Neuronal stem cell (in vitro differentiated cells): ENCODE results near the gene DESI1. TPM values are rescaled to one million over a fixed set of nuclear protein-coding genes. Genes with fewer than 3 reads are reported as not detected.

Experiments
- DNase-seq: peaks from one replicate; pipeline ENCODE4 v3.0.0-alpha.2; 2013; ENCODE audit warnings: low spot score
- H2AFZ ChIP-seq: one replicate; pipeline ENCODE4 v1.6.1; 2013; ENCODE audit warnings: mild to moderate bottlenecking, low read length, inconsistent platforms
- H2AK5ac ChIP-seq: 2 replicates; pipeline ENCODE4 v1.6.1; 2013; ENCODE audit warnings: low read depth, mild to moderate bottlenecking, inconsistent platforms, low read length, moderate library complexity, mixed read lengths
- H2BK120ac ChIP-seq: 2 replicates; pipeline ENCODE4 v1.6.1; 2013; ENCODE audit warnings: low read depth, mild to moderate bottlenecking, inconsistent platforms, low read length, moderate library complexity, mixed read lengths
- H2BK12ac ChIP-seq: one replicate; pipeline ENCODE4 v1.6.1; 2013; ENCODE audit warnings: low read length, inconsistent platforms
- H2BK15ac ChIP-seq: 2 replicates; pipeline ENCODE4 v1.6.1; 2013; ENCODE audit warnings: mild to moderate bottlenecking, low read length, inconsistent platforms, mixed read lengths
- H2BK5ac ChIP-seq: one replicate; pipeline ENCODE4 v1.6.1; 2013; ENCODE audit warnings: inconsistent platforms, mild to moderate bottlenecking, low read length, moderate library complexity
- H3K14ac ChIP-seq: one replicate; pipeline ENCODE4 v1.6.1; 2013; ENCODE audit warnings: low read length, inconsistent platforms
- H3K18ac ChIP-seq: 2 replicates; pipeline ENCODE4 v1.6.1; 2013; ENCODE audit warnings: low read length, inconsistent platforms
- H3K23ac ChIP-seq: 2 replicates; pipeline ENCODE4 v1.6.1; 2013; ENCODE audit warnings: low read depth, mild to moderate bottlenecking, mixed read lengths, low read length, inconsistent platforms; ENCODE audit not compliant: poor library complexity
- H3K27ac ChIP-seq: replicated peaks from 3 replicates; pipeline ENCODE4 v1.5.1; 2013; ENCODE audit warnings: low read length, inconsistent platforms
- H3K27me3 ChIP-seq, 3 experiments: 2 replicates each; pipeline ENCODE4 v1.6.1; 2013; ENCODE audit warnings: low read length in 3 of 3, mild to moderate bottlenecking in 2 of 3, inconsistent platforms in 1 of 3, low read depth in 1 of 3, mixed read lengths in 1 of 3, moderate library complexity in 1 of 3; ENCODE audit not compliant: control insufficient read depth in 3 of 3, insufficient read depth in 3 of 3
- H3K36me3 ChIP-seq, 2 donors: replicated peaks in 1 of 2; 2 replicates each; pipeline ENCODE4 v1.6.1; 2013; ENCODE audit warnings: low read length in 2 of 2; ENCODE audit not compliant: control insufficient read depth in 2 of 2, insufficient read depth in 2 of 2
- H3K4ac ChIP-seq: 2 replicates; pipeline ENCODE4 v1.6.1; 2013; ENCODE audit warnings: inconsistent platforms, mild to moderate bottlenecking, low read length, moderate library complexity
- H3K4me1 ChIP-seq, 2 donors: 1 replicate in 1 of 2; 2 replicates in 1 of 2; pipeline ENCODE4 v1.6.1; 2013; ENCODE audit warnings: low read length in 2 of 2, low read depth in 1 of 2; ENCODE audit not compliant: control insufficient read depth in 2 of 2, insufficient read depth in 1 of 2
- H3K4me2 ChIP-seq: one replicate; pipeline ENCODE4 v1.6.1; 2013; ENCODE audit warnings: mild to moderate bottlenecking, low read length, inconsistent platforms; ENCODE audit not compliant: insufficient read depth, poor library complexity, severe bottlenecking
- H3K4me3 ChIP-seq, 2 donors: 2 replicates each; pipeline ENCODE4 v1.5.1; 2013; ENCODE audit warnings: low read length in 2 of 2, mild to moderate bottlenecking in 2 of 2, inconsistent platforms in 1 of 2, moderate library complexity in 1 of 2
- H3K79me1 ChIP-seq: one replicate; pipeline ENCODE4 v1.6.1; 2013; ENCODE audit warnings: low read depth, mild to moderate bottlenecking, inconsistent platforms, low read length, moderate library complexity
- H3K9ac ChIP-seq: one replicate; pipeline ENCODE4 v1.6.1; 2013; ENCODE audit warnings: mild to moderate bottlenecking, low read depth, low read length, inconsistent platforms; ENCODE audit not compliant: poor library complexity
- H3K9me3 ChIP-seq, 2 donors: replicated peaks in 1 of 2; 2 replicates each; pipeline versions ENCODE3 to v1.6.1; 2013; ENCODE audit warnings: low read length in 2 of 2, mild to moderate bottlenecking in 2 of 2, inconsistent platforms in 1 of 2, low read depth in 1 of 2, mixed read lengths in 1 of 2, moderate library complexity in 1 of 2; ENCODE audit not compliant: control insufficient read depth in 2 of 2, insufficient read depth in 1 of 2
- H4K8ac ChIP-seq: one replicate; pipeline ENCODE4 v1.6.1; 2013; ENCODE audit warnings: low read depth, mild to moderate bottlenecking, inconsistent platforms, low read length, moderate library complexity
- H4K91ac ChIP-seq: one replicate; pipeline ENCODE4 v1.6.1; 2013; ENCODE audit warnings: low read length, low read depth, mild to moderate bottlenecking, inconsistent platforms; ENCODE audit not compliant: poor library complexity
- WGBS, 2 donors: extraction: QIAGEN DNeasy Blood & Tissue Kit; methylation state at CpG; one replicate each; pipeline ENCODE4 v1.1.7; 2013; ENCODE audit warnings: missing lambda C conversion rate in 2 of 2, mixed read lengths in 1 of 2; ENCODE audit not compliant: insufficient read length in 2 of 2, insufficient replicate concordance in 1 of 2; ENCODE audit errors: extremely low coverage in 2 of 2; 5-methylcytosine and 5-hydroxymethylcytosine counted together
- small RNA-seq: library from polyadenylated mRNA; stranded (forward); fragments of <200 nt; extraction: miRNeasy Mini kit (QIAGEN cat#:217004); gene quantifications from one replicate; pipeline ENCODE3, GENCODE V24; 2013; ENCODE audit not compliant: insufficient read depth

The DESI1 gene

DNA sequence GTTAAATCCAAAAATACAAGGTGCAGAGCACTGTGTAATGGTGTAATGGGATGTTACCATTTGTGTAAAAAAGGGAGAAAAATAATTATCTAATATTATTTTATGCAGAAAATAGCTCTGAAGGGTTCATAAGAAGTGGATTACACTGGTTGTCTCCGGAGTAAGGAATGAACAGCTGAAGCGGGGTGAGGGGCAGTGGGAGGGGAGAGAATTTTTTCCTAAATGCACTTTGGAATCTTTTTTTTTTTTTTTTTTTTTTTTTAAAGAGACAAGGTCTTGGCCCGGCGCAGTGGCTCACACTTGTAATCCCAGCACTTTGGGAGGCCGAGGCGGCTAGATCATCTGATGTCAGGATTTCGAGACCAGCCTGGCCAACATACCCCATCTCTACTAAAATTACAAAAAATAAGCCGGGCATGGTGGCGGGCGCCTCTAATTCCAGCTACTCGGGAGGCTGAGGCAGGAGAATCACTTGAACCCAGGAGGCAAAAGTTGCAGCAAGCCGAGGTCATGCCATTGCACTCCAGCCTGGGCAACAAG is 69.8 kb downstream of the DESI1 start:
- Histone ChIP-seq H4K8ac (no peak overlapping the region), H3K4me3 (no peak overlapping the region), H2BK120ac (no peak overlapping the region), H3K4ac (no peak overlapping the region), H2BK15ac (no peak overlapping the region), H3K79me1 (no peaks in the 10 kb centered on the region), H3K9me3 (no peaks in the 10 kb centered on the region), H3K18ac (no peak overlapping the region), H3K27ac (no peak overlapping the region), H4K91ac (no peak overlapping the region), H2AK5ac (no peak overlapping the region), H3K4me1 (peaks cover 2 to 8% of the 10 kb centered on the region in 2 donors), H2AFZ (no peak overlapping the region), H3K4me2 (no peak overlapping the region), H3K36me3 (no peaks in the 10 kb centered on the region), H2BK12ac (no peak overlapping the region), H3K14ac (no peak overlapping the region), H3K9ac (no peak overlapping the region), H2BK5ac (no peak overlapping the region), H3K23ac (no peak overlapping the region), H3K27me3 (no peaks in the 10 kb centered on the region)
- DNase-seq: no peak
- no CpG with 5 or more reads among the region's 12 CpGs for WGBS, 2 donors

DNA sequence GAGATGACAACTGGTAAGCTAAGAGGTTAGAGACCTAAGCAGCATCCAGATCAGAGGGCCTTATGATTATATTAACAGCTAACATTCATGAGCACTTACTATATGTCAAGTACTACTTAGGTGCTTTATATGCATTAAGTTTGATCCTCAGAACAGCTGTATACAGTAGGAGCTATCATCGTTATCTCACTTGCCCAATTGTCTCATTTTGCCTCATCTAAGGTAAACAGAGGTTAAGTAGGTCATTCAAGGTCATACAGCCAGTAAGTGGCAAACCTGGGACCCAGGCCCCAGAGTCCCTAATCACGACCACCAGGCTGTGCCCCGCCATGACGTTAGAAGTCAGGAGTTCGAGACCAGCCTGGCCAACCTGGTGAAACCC is 72.0 kb downstream of the DESI1 start:
- WGBS, 2 donors: no CpG with 5 or more reads among the region's 5 CpGs
- Histone ChIP-seq H4K91ac (no peak overlapping the region), H2BK5ac (no peak overlapping the region), H3K9me3 (no peaks in the 10 kb centered on the region), H3K27ac (no peak overlapping the region), H3K27me3 (no peaks in the 10 kb centered on the region), H3K18ac (no peak overlapping the region), H2AK5ac (no peak overlapping the region), H2BK120ac (no peak overlapping the region), H3K4me3 (no peak overlapping the region), H2AFZ (no peak overlapping the region), H3K36me3 (no peaks in the 10 kb centered on the region), H3K4ac (no peak overlapping the region), H3K79me1 (peaks cover 4% of the 10 kb centered on the region), H3K14ac (no peak overlapping the region), H4K8ac (no peak overlapping the region), H3K9ac (no peak overlapping the region), H3K4me1 (peaks cover 7 to 13% of the 10 kb centered on the region in 2 donors), H2BK12ac (no peak overlapping the region), H3K23ac (no peak overlapping the region), H3K4me2 (no peak overlapping the region), H2BK15ac (no peak overlapping the region)
- DNase-seq: no peak

Small RNA genes within 50 kb of the gene (small RNA-seq; reads per million reads assigned to genes)
- gene RF00019: not detected
